SK-N-SH (cell line): Measurements from ENCODE around the gene PPP1R2B. TPM values are rescaled to one million over a fixed set of nuclear protein-coding genes. Genes with fewer than 3 reads are reported as not detected.

Experiments used
- CTCF ChIA-PET: fragments of 300-600, 350-600 bp; formaldehyde crosslinking; extraction: SDS; loops from one replicate; lab custom pipeline; 2021; lab: Yijun Ruan, JAX
- POLR2A ChIA-PET: fragments of 350-600 bp; sonication (Branson Sonifier 250); formaldehyde crosslinking; extraction: SDS; loops from one replicate; lab custom pipeline; 2020; ENCODE audit warnings: antibody characterized with exemption, inconsistent platforms; lab: Yijun Ruan, JAX
- DNase-seq: peaks from one replicate; pipeline ENCODE4 v3.0.0; 2012
- H2AFZ ChIP-seq: fragments of 200-600 bp; sonication (generic); 2 replicates; pipeline ENCODE4 v1.8.1; 2016; ENCODE audit warnings: antibody characterized with exemption, mild to moderate bottlenecking, low read depth
- H3F3A ChIP-seq: fragments of 200-600 bp; sonication (generic); replicated peaks from 2 replicates; pipeline ENCODE3; 2016; ENCODE audit warnings: antibody characterized with exemption, mild to moderate bottlenecking; ENCODE audit not compliant: insufficient read depth
- H3K27ac ChIP-seq, 2 experiments: fragments of 200-500 bp in 1 of 2; fragments of 200-600 bp in 1 of 2; sonication (Bioruptor generic) in 1 of 2; sonication (generic), shearing (Covaris generic) in 1 of 2; 2 replicates each; pipeline versions ENCODE4 v1.5.1 to v1.6.1; 2014 to 2016; ENCODE audit warnings: low read depth in 2 of 2, inconsistent platforms in 1 of 2, low read length in 1 of 2, mild to moderate bottlenecking in 1 of 2, mixed read lengths in 1 of 2
- H3K27me3 ChIP-seq: fragments of 200-600 bp; sonication (generic), shearing (Covaris generic); 2 replicates; pipeline ENCODE4 v1.6.1; 2016; ENCODE audit warnings: mixed run types; ENCODE audit not compliant: insufficient read depth
- H3K36me3 ChIP-seq, 2 experiments: fragments of 200-500 bp in 1 of 2; fragments of 200-600 bp in 1 of 2; sonication (Bioruptor generic) in 1 of 2; sonication (generic) in 1 of 2; replicated peaks in 1 of 2; 2 replicates each; pipeline versions ENCODE3 to v1.5.1; 2014 to 2016; ENCODE audit warnings: low read length in 1 of 2, mild to moderate bottlenecking in 1 of 2; ENCODE audit not compliant: insufficient read depth in 2 of 2, control insufficient read depth in 1 of 2
- H3K4me1 ChIP-seq, 2 experiments: fragments of 200-500 bp in 1 of 2; fragments of 200-600 bp in 1 of 2; sonication (Bioruptor generic) in 1 of 2; sonication (generic), shearing (Covaris generic) in 1 of 2; 2 replicates each; pipeline versions ENCODE4 v1.5.1 to v1.6.1; 2014 to 2016; ENCODE audit warnings: low read depth in 1 of 2, low read length in 1 of 2, mixed run types in 1 of 2; ENCODE audit not compliant: insufficient read depth in 2 of 2, control insufficient read depth in 1 of 2
- H3K4me2 ChIP-seq: fragments of 200-600 bp; sonication (generic), shearing (Covaris generic); 2 replicates; pipeline ENCODE4 v1.6.1; 2017; ENCODE audit warnings: mixed run types
- H3K4me3 ChIP-seq, 2 experiments: fragments of 200-500 bp in 1 of 2; fragments of 200-600 bp in 1 of 2; sonication (Bioruptor generic) in 1 of 2; sonication (generic), shearing (Covaris generic) in 1 of 2; 2 replicates each; pipeline versions ENCODE4 v1.5.1 to v1.8.1; 2014 to 2016; ENCODE audit warnings: low read depth in 2 of 2, inconsistent platforms in 1 of 2, low read length in 1 of 2, mild to moderate bottlenecking in 1 of 2, mixed read lengths in 1 of 2, moderate library complexity in 1 of 2
- H3K79me2 ChIP-seq: fragments of 200-600 bp; sonication (generic); 2 replicates; pipeline ENCODE4 v1.8.1; 2017; ENCODE audit warnings: mild to moderate bottlenecking; ENCODE audit not compliant: insufficient read depth
- H3K9ac ChIP-seq: fragments of 200-600 bp; sonication (generic); 2 replicates; pipeline ENCODE4 v1.6.1; 2017; ENCODE audit warnings: mixed run types
- H3K9me2 ChIP-seq: fragments of 200-600 bp; sonication (generic); 2 replicates; pipeline ENCODE4 v1.6.1; 2017; ENCODE audit warnings: mixed run types
- H3K9me3 ChIP-seq: fragments of 200-600 bp; sonication (generic); 2 replicates; pipeline ENCODE4 v1.6.1; 2017; ENCODE audit warnings: mixed run types, mild to moderate bottlenecking, moderate library complexity
- H4K20me1 ChIP-seq: fragments of 200-600 bp; sonication (generic); 2 replicates; pipeline ENCODE4 v1.6.1; 2017; ENCODE audit warnings: mild to moderate bottlenecking, mixed run types; ENCODE audit not compliant: insufficient read depth
- CHD2 ChIP-seq: fragments of 150-350 bp; IDR thresholded peaks from 2 replicates; pipeline ENCODE4 v1.6.1; 2018; ENCODE audit warnings: low read length; ENCODE audit not compliant: partially characterized antibody
- ELF1 ChIP-seq: IDR thresholded peaks from 2 replicates; pipeline ENCODE4 v1.4.0; 2012
- JUND ChIP-seq: IDR thresholded peaks from 2 replicates; pipeline ENCODE4 v1.4.0; 2012
- NFIC ChIP-seq: IDR thresholded peaks from 2 replicates; pipeline ENCODE4 v1.4.0; 2012; ENCODE audit warnings: borderline replicate concordance
- NRF1 ChIP-seq: IDR thresholded peaks from 2 replicates; pipeline ENCODE4 v1.6.1; 2012; ENCODE audit warnings: low read depth, mild to moderate bottlenecking, low read length
- PBX3 ChIP-seq: IDR thresholded peaks from 2 replicates; pipeline ENCODE4; 2012
- RCOR1 ChIP-seq: fragments of 150-350 bp; IDR thresholded peaks from 2 replicates; pipeline ENCODE4 v1.6.1; 2017; ENCODE audit warnings: antibody characterized with exemption, low read length
- USF2 ChIP-seq: fragments of 150-350 bp; IDR thresholded peaks from 2 replicates; pipeline ENCODE4 v1.6.1; 2017; ENCODE audit warnings: antibody characterized with exemption, low read length, low read depth, borderline replicate concordance
- WGBS: methylation state at CpG from one replicate; pipeline ENCODE4 v1.1.6; 2017; ENCODE audit warnings: low lambda C conversion rate; 5-methylcytosine and 5-hydroxymethylcytosine counted together
- polyA plus RNA-seq, 3 experiments: library from polyadenylated mRNA; depleted of rRNA; stranded (reverse); fragments of >200 nt; gene quantifications; 2 replicates each; pipeline ENCODE4 v1.2.3, GENCODE V29; 2012
- TF ChIP-seq, protein P1 (sequence below): fragments of 150-350 bp; IDR thresholded peaks from 2 replicates; pipeline ENCODE4 v1.6.1; 2016; ENCODE audit warnings: mild to moderate bottlenecking, low read depth, low read length
- TF ChIP-seq, protein P2 (sequence below): fragments of 200-600 bp; sonication (generic); IDR thresholded peaks from 2 replicates; pipeline ENCODE4 v1.6.1; 2017; ENCODE audit warnings: antibody characterized with exemption, mild to moderate bottlenecking, moderate library complexity

PPP1R2B gene
- polyA plus RNA-seq, 1 of the 3 experiments (the other 2 are of a cell fraction), result not detected

- H4K20me1 ChIP-seq, result no peaks in the 10 kb centered on the region
- no peaks in the 10 kb centered on the region for H3K9me3 ChIP-seq
- H3K4me1 ChIP-seq, result no peaks in the 10 kb centered on the region
- POLR2A ChIA-PET, result no interaction called here
- DNase-seq, result no peak
- H3K9ac ChIP-seq, result no peak overlapping the region
- H3K27me3 ChIP-seq, result no peaks in the 10 kb centered on the region
- no peaks in the 10 kb centered on the region for H3K79me2 ChIP-seq
- no peaks in the 10 kb centered on the region for H3K9me2 ChIP-seq
- CTCF ChIA-PET, result interaction anchor here (0.7 kb wide), 1 partner anchor 11 kb away, joined by 4 read pairs; no protein-coding TSS in a partner anchor
- no peaks in the 10 kb centered on the region for H3F3A ChIP-seq
- 56% methylated on average over 4 of the region's 4 CpGs for WGBS
- H2AFZ ChIP-seq, result no peak overlapping the region
- H3K36me3 ChIP-seq, result no peaks in the 10 kb centered on the region
- no peak overlapping the region for H3K27ac ChIP-seq
- no peak overlapping the region for H3K4me2 ChIP-seq
- TF ChIP-seq NRF1, result no peak
- TF ChIP-seq, protein P1, sequence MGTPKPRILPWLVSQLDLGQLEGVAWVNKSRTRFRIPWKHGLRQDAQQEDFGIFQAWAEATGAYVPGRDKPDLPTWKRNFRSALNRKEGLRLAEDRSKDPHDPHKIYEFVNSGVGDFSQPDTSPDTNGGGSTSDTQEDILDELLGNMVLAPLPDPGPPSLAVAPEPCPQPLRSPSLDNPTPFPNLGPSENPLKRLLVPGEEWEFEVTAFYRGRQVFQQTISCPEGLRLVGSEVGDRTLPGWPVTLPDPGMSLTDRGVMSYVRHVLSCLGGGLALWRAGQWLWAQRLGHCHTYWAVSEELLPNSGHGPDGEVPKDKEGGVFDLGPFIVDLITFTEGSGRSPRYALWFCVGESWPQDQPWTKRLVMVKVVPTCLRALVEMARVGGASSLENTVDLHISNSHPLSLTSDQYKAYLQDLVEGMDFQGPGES, result no peak
- TF ChIP-seq, protein P2, sequence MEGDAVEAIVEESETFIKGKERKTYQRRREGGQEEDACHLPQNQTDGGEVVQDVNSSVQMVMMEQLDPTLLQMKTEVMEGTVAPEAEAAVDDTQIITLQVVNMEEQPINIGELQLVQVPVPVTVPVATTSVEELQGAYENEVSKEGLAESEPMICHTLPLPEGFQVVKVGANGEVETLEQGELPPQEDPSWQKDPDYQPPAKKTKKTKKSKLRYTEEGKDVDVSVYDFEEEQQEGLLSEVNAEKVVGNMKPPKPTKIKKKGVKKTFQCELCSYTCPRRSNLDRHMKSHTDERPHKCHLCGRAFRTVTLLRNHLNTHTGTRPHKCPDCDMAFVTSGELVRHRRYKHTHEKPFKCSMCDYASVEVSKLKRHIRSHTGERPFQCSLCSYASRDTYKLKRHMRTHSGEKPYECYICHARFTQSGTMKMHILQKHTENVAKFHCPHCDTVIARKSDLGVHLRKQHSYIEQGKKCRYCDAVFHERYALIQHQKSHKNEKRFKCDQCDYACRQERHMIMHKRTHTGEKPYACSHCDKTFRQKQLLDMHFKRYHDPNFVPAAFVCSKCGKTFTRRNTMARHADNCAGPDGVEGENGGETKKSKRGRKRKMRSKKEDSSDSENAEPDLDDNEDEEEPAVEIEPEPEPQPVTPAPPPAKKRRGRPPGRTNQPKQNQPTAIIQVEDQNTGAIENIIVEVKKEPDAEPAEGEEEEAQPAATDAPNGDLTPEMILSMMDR, result no peak
- TF ChIP-seq NFIC, result no peak
- TF ChIP-seq ELF1, result no peak
- no peak for TF ChIP-seq JUND
- TF ChIP-seq RCOR1, result no peak
- no peak for TF ChIP-seq USF2
- no peak for TF ChIP-seq PBX3
- no peak overlapping the region for H3K4me3 ChIP-seq
Measured at GRCh38 chr5:156892864-156893263, 42.8 kb downstream of the PPP1R2B start.

GRCh38 chr5:156893517-156893916 is 43.4 kb downstream of the PPP1R2B start:
- H3K79me2 ChIP-seq, result no peaks in the 10 kb centered on the region
- H3F3A ChIP-seq, result no peaks in the 10 kb centered on the region
- H3K4me1 ChIP-seq, result no peaks in the 10 kb centered on the region
- H3K9me2 ChIP-seq, result no peaks in the 10 kb centered on the region
- WGBS, result 9% methylated on average over 1 of the region's 1 CpG
- H2AFZ ChIP-seq, result no peak overlapping the region
- ChIA-PET POLR2A (no interaction called here), CTCF (interaction anchor here (0.7 kb wide), 1 partner anchor 11 kb away, joined by 4 read pairs; no protein-coding TSS in a partner anchor)
- no peak for DNase-seq
- no peaks in the 10 kb centered on the region for H3K9me3 ChIP-seq
- H3K4me3 ChIP-seq, result no peak overlapping the region
- H3K9ac ChIP-seq, result no peak overlapping the region
- no peaks in the 10 kb centered on the region for H4K20me1 ChIP-seq
- no peak overlapping the region for H3K27ac ChIP-seq
- H3K27me3 ChIP-seq, result no peaks in the 10 kb centered on the region
- no peaks in the 10 kb centered on the region for H3K36me3 ChIP-seq
- H3K4me2 ChIP-seq, result no peak overlapping the region
- no peak for TF ChIP-seq JUND
- no peak for TF ChIP-seq ELF1
- TF ChIP-seq CHD2, result no peak
